ENCODE measurements around the gene RBL2. TPM values are rescaled to one million over a fixed set of nuclear protein-coding genes. Genes with fewer than 3 reads are reported as not detected.

Gene RBL2
- total RNA-seq, 1 donor from 2014 or later = 60.5 TPM

- Histone ChIP-seq H3K4me3 (ENCODE audit: low read length in 3 of 3) (no peak overlapping the region), H3K9me3 (ENCODE audit: control insufficient read depth in 3 of 3, low read length in 3 of 3) (no peaks in the 10 kb centered on the region), H3K36me3 (ENCODE audit: control insufficient read depth in 3 of 3, insufficient read depth in 3 of 3, low read length in 3 of 3) (peaks cover 8 to 28% (median 16%) of the 10 kb centered on the region in 3 donors), H3K27me3 (ENCODE audit: control insufficient read depth in 3 of 3, insufficient read depth in 3 of 3, low read length in 3 of 3) (no peaks in the 10 kb centered on the region), H3K9ac (ENCODE audit: low read depth in 1 of 3, low read length in 3 of 3) (no peak overlapping the region), H3K4me1 (ENCODE audit: control insufficient read depth in 3 of 3, insufficient read depth in 3 of 3, low read length in 3 of 3) (no peaks in the 10 kb centered on the region), H3K27ac (ENCODE audit: low read depth, low read length) (no peak overlapping the region)
Measured at GRCh38 chr16:53445534-53445933, 11.3 kb downstream of the RBL2 start.

GRCh38 chr16:53446090-53446489 is 11.8 kb downstream of the RBL2 start:
- Histone ChIP-seq H3K27me3 (ENCODE audit: control insufficient read depth in 3 of 3, insufficient read depth in 3 of 3, low read length in 3 of 3) (no peaks in the 10 kb centered on the region), H3K4me3 (ENCODE audit: low read length in 3 of 3) (no peak overlapping the region), H3K27ac (ENCODE audit: low read depth, low read length) (no peak overlapping the region), H3K9ac (ENCODE audit: low read depth in 1 of 3, low read length in 3 of 3) (no peak overlapping the region), H3K36me3 (ENCODE audit: control insufficient read depth in 3 of 3, insufficient read depth in 3 of 3, low read length in 3 of 3) (peaks cover 8 to 25% (median 14%) of the 10 kb centered on the region in 3 donors), H3K4me1 (ENCODE audit: control insufficient read depth in 3 of 3, insufficient read depth in 3 of 3, low read length in 3 of 3) (no peaks in the 10 kb centered on the region), H3K9me3 (ENCODE audit: control insufficient read depth in 3 of 3, low read length in 3 of 3) (no peaks in the 10 kb centered on the region)

- H3K4me3 ChIP-seq (ENCODE audit: low read length in 3 of 3) = no peak overlapping the region
- peaks cover 9 to 30% (median 27%) of the 10 kb centered on the region in 3 donors for H3K36me3 ChIP-seq (ENCODE audit: control insufficient read depth in 3 of 3, insufficient read depth in 3 of 3, low read length in 3 of 3)
- no peak overlapping the region for H3K9ac ChIP-seq (ENCODE audit: low read depth in 1 of 3, low read length in 3 of 3)
- H3K4me1 ChIP-seq (ENCODE audit: control insufficient read depth in 3 of 3, insufficient read depth in 3 of 3, low read length in 3 of 3) = no peaks in the 10 kb centered on the region
- no peak overlapping the region for H3K27ac ChIP-seq (ENCODE audit: low read depth, low read length)
- H3K27me3 ChIP-seq (ENCODE audit: control insufficient read depth in 3 of 3, insufficient read depth in 3 of 3, low read length in 3 of 3) = no peaks in the 10 kb centered on the region
- H3K9me3 ChIP-seq (ENCODE audit: control insufficient read depth in 3 of 3, low read length in 3 of 3) = no peaks in the 10 kb centered on the region
Measured at GRCh38 chr16:53449816-53450517, 15.7 kb downstream of the RBL2 start.

GRCh38 chr16:53453928-53454327 is 19.7 kb downstream of the RBL2 start:
- peaks cover 19 to 51% (median 49%) of the 10 kb centered on the region in 3 donors for H3K36me3 ChIP-seq (ENCODE audit: control insufficient read depth in 3 of 3, insufficient read depth in 3 of 3, low read length in 3 of 3)
- no peaks in the 10 kb centered on the region for H3K9me3 ChIP-seq (ENCODE audit: control insufficient read depth in 3 of 3, low read length in 3 of 3)
- H3K4me3 ChIP-seq (ENCODE audit: low read length in 3 of 3) = no peak overlapping the region
- H3K27ac ChIP-seq (ENCODE audit: low read depth, low read length) = no peak overlapping the region
- no peak overlapping the region for H3K9ac ChIP-seq (ENCODE audit: low read depth in 1 of 3, low read length in 3 of 3)
- H3K27me3 ChIP-seq (ENCODE audit: control insufficient read depth in 3 of 3, insufficient read depth in 3 of 3, low read length in 3 of 3) = no peaks in the 10 kb centered on the region
- no peaks in the 10 kb centered on the region for H3K4me1 ChIP-seq (ENCODE audit: control insufficient read depth in 3 of 3, insufficient read depth in 3 of 3, low read length in 3 of 3)

GRCh38 chr16:53456625-53457024 is 22.4 kb downstream of the RBL2 start:
- H3K27ac ChIP-seq (ENCODE audit: low read depth, low read length) = no peak overlapping the region
- H3K9ac ChIP-seq (ENCODE audit: low read depth in 1 of 3, low read length in 3 of 3) = no peak overlapping the region
- H3K4me1 ChIP-seq (ENCODE audit: control insufficient read depth in 3 of 3, insufficient read depth in 3 of 3, low read length in 3 of 3) = no peaks in the 10 kb centered on the region
- H3K4me3 ChIP-seq (ENCODE audit: low read length in 3 of 3) = no peak overlapping the region
- H3K27me3 ChIP-seq (ENCODE audit: control insufficient read depth in 3 of 3, insufficient read depth in 3 of 3, low read length in 3 of 3) = no peaks in the 10 kb centered on the region
- peaks cover 21 to 66% (median 60%) of the 10 kb centered on the region in 3 donors for H3K36me3 ChIP-seq (ENCODE audit: control insufficient read depth in 3 of 3, insufficient read depth in 3 of 3, low read length in 3 of 3)
- no peaks in the 10 kb centered on the region for H3K9me3 ChIP-seq (ENCODE audit: control insufficient read depth in 3 of 3, low read length in 3 of 3)

GRCh38 chr16:53457670-53458069 is 23.4 kb downstream of the RBL2 start:
- H3K4me1 ChIP-seq (ENCODE audit: control insufficient read depth in 3 of 3, insufficient read depth in 3 of 3, low read length in 3 of 3) = no peaks in the 10 kb centered on the region
- H3K4me3 ChIP-seq (ENCODE audit: low read length in 3 of 3) = no peak overlapping the region
- no peaks in the 10 kb centered on the region for H3K9me3 ChIP-seq (ENCODE audit: control insufficient read depth in 3 of 3, low read length in 3 of 3)
- no peak overlapping the region for H3K9ac ChIP-seq (ENCODE audit: low read depth in 1 of 3, low read length in 3 of 3)
- no peaks in the 10 kb centered on the region for H3K27me3 ChIP-seq (ENCODE audit: control insufficient read depth in 3 of 3, insufficient read depth in 3 of 3, low read length in 3 of 3)
- H3K27ac ChIP-seq (ENCODE audit: low read depth, low read length) = no peak overlapping the region
- H3K36me3 ChIP-seq (ENCODE audit: control insufficient read depth in 3 of 3, insufficient read depth in 3 of 3, low read length in 3 of 3) = peaks cover 20 to 71% (median 61%) of the 10 kb centered on the region in 3 donors

GRCh38 chr16:53458635-53459034 is 24.4 kb downstream of the RBL2 start:
- Histone ChIP-seq H3K9me3 (ENCODE audit: control insufficient read depth in 3 of 3, low read length in 3 of 3) (no peaks in the 10 kb centered on the region), H3K9ac (ENCODE audit: low read depth in 1 of 3, low read length in 3 of 3) (no peak overlapping the region), H3K4me1 (ENCODE audit: control insufficient read depth in 3 of 3, insufficient read depth in 3 of 3, low read length in 3 of 3) (no peaks in the 10 kb centered on the region), H3K36me3 (ENCODE audit: control insufficient read depth in 3 of 3, insufficient read depth in 3 of 3, low read length in 3 of 3) (peaks cover 20 to 70% (median 53%) of the 10 kb centered on the region in 3 donors), H3K27ac (ENCODE audit: low read depth, low read length) (no peak overlapping the region), H3K27me3 (ENCODE audit: control insufficient read depth in 3 of 3, insufficient read depth in 3 of 3, low read length in 3 of 3) (no peaks in the 10 kb centered on the region), H3K4me3 (ENCODE audit: low read length in 3 of 3) (no peak overlapping the region)

- H3K4me1 ChIP-seq (ENCODE audit: control insufficient read depth in 3 of 3, insufficient read depth in 3 of 3, low read length in 3 of 3) = peaks cover 0 to 6% (median 0%) of the 10 kb centered on the region in 3 donors
- no peak overlapping the region for H3K27ac ChIP-seq (ENCODE audit: low read depth, low read length)
- H3K27me3 ChIP-seq (ENCODE audit: control insufficient read depth in 3 of 3, insufficient read depth in 3 of 3, low read length in 3 of 3) = no peaks in the 10 kb centered on the region
- H3K36me3 ChIP-seq (ENCODE audit: control insufficient read depth in 3 of 3, insufficient read depth in 3 of 3, low read length in 3 of 3) = peaks cover 18 to 44% (median 41%) of the 10 kb centered on the region in 3 donors
- H3K4me3 ChIP-seq (ENCODE audit: low read length in 3 of 3) = no peak overlapping the region
- H3K9me3 ChIP-seq (ENCODE audit: control insufficient read depth in 3 of 3, low read length in 3 of 3) = no peaks in the 10 kb centered on the region
- H3K9ac ChIP-seq (ENCODE audit: low read depth in 1 of 3, low read length in 3 of 3) = no peak overlapping the region
Measured at GRCh38 chr16:53465606-53466280, 31.5 kb downstream of the RBL2 start.

- Histone ChIP-seq H3K4me1 (ENCODE audit: control insufficient read depth in 3 of 3, insufficient read depth in 3 of 3, low read length in 3 of 3) (no peaks in the 10 kb centered on the region), H3K27ac (ENCODE audit: low read depth, low read length) (no peak overlapping the region), H3K4me3 (ENCODE audit: low read length in 3 of 3) (no peak overlapping the region), H3K36me3 (ENCODE audit: control insufficient read depth in 3 of 3, insufficient read depth in 3 of 3, low read length in 3 of 3) (peaks cover 14 to 38% (median 30%) of the 10 kb centered on the region in 3 donors), H3K9me3 (ENCODE audit: control insufficient read depth in 3 of 3, low read length in 3 of 3) (no peaks in the 10 kb centered on the region), H3K27me3 (ENCODE audit: control insufficient read depth in 3 of 3, insufficient read depth in 3 of 3, low read length in 3 of 3) (no peaks in the 10 kb centered on the region), H3K9ac (ENCODE audit: low read depth in 1 of 3, low read length in 3 of 3) (no peak overlapping the region)
Measured at GRCh38 chr16:53476867-53477266, 42.6 kb downstream of the RBL2 start.

- no peak overlapping the region for H3K9ac ChIP-seq (ENCODE audit: low read depth in 1 of 3, low read length in 3 of 3)
- no peaks in the 10 kb centered on the region for H3K27me3 ChIP-seq (ENCODE audit: control insufficient read depth in 3 of 3, insufficient read depth in 3 of 3, low read length in 3 of 3)
- H3K4me3 ChIP-seq (ENCODE audit: low read length in 3 of 3) = no peak overlapping the region
- H3K36me3 ChIP-seq (ENCODE audit: control insufficient read depth in 3 of 3, insufficient read depth in 3 of 3, low read length in 3 of 3) = peaks cover 18 to 43% (median 27%) of the 10 kb centered on the region in 3 donors
- H3K27ac ChIP-seq (ENCODE audit: low read depth, low read length) = no peak overlapping the region
- H3K4me1 ChIP-seq (ENCODE audit: control insufficient read depth in 3 of 3, insufficient read depth in 3 of 3, low read length in 3 of 3) = no peaks in the 10 kb centered on the region
- H3K9me3 ChIP-seq (ENCODE audit: control insufficient read depth in 3 of 3, low read length in 3 of 3) = no peaks in the 10 kb centered on the region
Measured at GRCh38 chr16:53478965-53479364, 44.7 kb downstream of the RBL2 start.

Measured in skeletal muscle tissue (tissue), 4 donors.